Stimulated activated CD8-positive, alpha-beta memory T cell treated with anti-CD3 and anti-CD28 coated beads, Interleukin-4, amount 100 ng/mL, for 48 hours (primary cell): ENCODE data around the gene CCDC146.
"Not testable (repeated sequence)": the region's sequence is repeated elsewhere in the genome, so short reads cannot be mapped to it uniquely, and the experiment has no call there.

Source experiments
- DNase-seq: peaks from one replicate; pipeline ENCODE4 v3.0.0-alpha.2; 2020

Gene CCDC146

GRCh38 chr7:77152232-77152631 lies 29.8 kb downstream of the CCDC146 start:
- not testable (repeated sequence) for DNase-seq

GRCh38 chr7:77154917-77155464 lies 32.6 kb downstream of the CCDC146 start:
- not testable (repeated sequence) for DNase-seq

GRCh38 chr7:77155601-77156377 lies 33.4 kb downstream of the CCDC146 start:
- DNase-seq = not testable (repeated sequence)

- DNase-seq = not testable (repeated sequence)
Observed at GRCh38 chr7:77157034-77157433, 34.6 kb downstream of the CCDC146 start.

GRCh38 chr7:77157446-77157845 lies 35.0 kb downstream of the CCDC146 start:
- no peak for DNase-seq

GRCh38 chr7:77171073-77171472 lies 48.7 kb downstream of the CCDC146 start:
- DNase-seq = not testable (repeated sequence)

GRCh38 chr7:77172437-77173172 lies 50.2 kb downstream of the CCDC146 start:
- DNase-seq = not testable (repeated sequence)

- DNase-seq = not testable (repeated sequence)
Observed at GRCh38 chr7:77174418-77174817, 52.0 kb downstream of the CCDC146 start.

- DNase-seq = not testable (repeated sequence)
Observed at GRCh38 chr7:77175274-77175800, 52.9 kb downstream of the CCDC146 start.

- not testable (repeated sequence) for DNase-seq
Observed at GRCh38 chr7:77177321-77177904, 55.0 kb downstream of the CCDC146 start.

GRCh38 chr7:77178024-77178423 lies 55.6 kb downstream of the CCDC146 start:
- not testable (repeated sequence) for DNase-seq

- no peak for DNase-seq
Observed at GRCh38 chr7:77181015-77181595, 58.7 kb downstream of the CCDC146 start.

- DNase-seq = no peak
Observed at GRCh38 chr7:77181734-77182133, 59.3 kb downstream of the CCDC146 start.

- DNase-seq = no peak
Observed at GRCh38 chr7:77182261-77182660, 59.8 kb downstream of the CCDC146 start.

- no peak for DNase-seq
Observed at GRCh38 chr7:77184463-77184862, 62.0 kb downstream of the CCDC146 start.

- no peak for DNase-seq
Observed at GRCh38 chr7:77184990-77185389, 62.6 kb downstream of the CCDC146 start.

GRCh38 chr7:77185866-77186265 lies 63.5 kb downstream of the CCDC146 start:
- no peak for DNase-seq

- no peak for DNase-seq
Observed at GRCh38 chr7:77188731-77189437, 66.5 kb downstream of the CCDC146 start.

GRCh38 chr7:77197141-77197540 lies 74.7 kb downstream of the CCDC146 start:
- no peak for DNase-seq

GRCh38 chr7:77199013-77199966 lies 76.9 kb downstream of the CCDC146 start, which contains the start of gene FGL2:
Gene FGL2, minus strand, starts transcription at chr7:77199819. Its CDS starts 26 bp downstream, at chr7:77199793.
- DNase-seq = peak; percentile 45

GRCh38 chr7:77200542-77200941 lies 78.1 kb downstream of the CCDC146 start:
- no peak for DNase-seq
